ENCODE results near the gene CORO2B.

DNA sequence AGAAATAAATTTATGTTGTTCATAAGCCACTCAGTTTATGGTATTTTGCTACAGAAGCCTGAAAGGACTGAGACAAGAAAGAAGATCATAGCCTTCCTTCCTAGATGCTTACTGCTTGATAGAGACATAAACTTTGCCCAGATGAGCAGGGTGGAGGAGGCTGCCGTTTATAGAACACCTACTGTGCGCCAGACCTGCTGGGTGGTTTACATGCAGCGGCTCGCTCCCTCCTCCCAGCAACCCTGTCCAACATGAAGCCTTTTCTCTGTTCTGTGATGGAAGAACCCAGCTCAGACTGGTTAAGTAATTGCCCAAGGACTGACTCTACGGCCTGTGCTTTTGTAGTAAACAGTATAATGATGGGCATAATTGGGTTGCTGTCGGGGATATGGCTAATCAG lies 37.0 kb downstream of the CORO2B start:
- TF ChIP-seq, protein P1, sequence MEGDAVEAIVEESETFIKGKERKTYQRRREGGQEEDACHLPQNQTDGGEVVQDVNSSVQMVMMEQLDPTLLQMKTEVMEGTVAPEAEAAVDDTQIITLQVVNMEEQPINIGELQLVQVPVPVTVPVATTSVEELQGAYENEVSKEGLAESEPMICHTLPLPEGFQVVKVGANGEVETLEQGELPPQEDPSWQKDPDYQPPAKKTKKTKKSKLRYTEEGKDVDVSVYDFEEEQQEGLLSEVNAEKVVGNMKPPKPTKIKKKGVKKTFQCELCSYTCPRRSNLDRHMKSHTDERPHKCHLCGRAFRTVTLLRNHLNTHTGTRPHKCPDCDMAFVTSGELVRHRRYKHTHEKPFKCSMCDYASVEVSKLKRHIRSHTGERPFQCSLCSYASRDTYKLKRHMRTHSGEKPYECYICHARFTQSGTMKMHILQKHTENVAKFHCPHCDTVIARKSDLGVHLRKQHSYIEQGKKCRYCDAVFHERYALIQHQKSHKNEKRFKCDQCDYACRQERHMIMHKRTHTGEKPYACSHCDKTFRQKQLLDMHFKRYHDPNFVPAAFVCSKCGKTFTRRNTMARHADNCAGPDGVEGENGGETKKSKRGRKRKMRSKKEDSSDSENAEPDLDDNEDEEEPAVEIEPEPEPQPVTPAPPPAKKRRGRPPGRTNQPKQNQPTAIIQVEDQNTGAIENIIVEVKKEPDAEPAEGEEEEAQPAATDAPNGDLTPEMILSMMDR (IDR thresholded peaks at IDR 0.05): no peak
- TF ChIP-seq POLR2A (IDR thresholded peaks at IDR 0.05): no peak

Measured in Peyer's patch (tissue), 4 donors.